NOMO-1 (cell line): ENCODE results near the gene EFNA3.
A peak's percentile ranks its signal among the peaks of the same experiment; 100 is the strongest.

ENCODE experiments used
- DNase-seq, 2 experiments: peaks; one replicate each; lab custom pipeline; 2025; ENCODE audit not compliant: unreplicated experiment in 2 of 2; lab: John Stamatoyannopoulos, UW

Gene EFNA3

GRCh38 chr1:155066777-155067176 lies 11.9 kb upstream of the EFNA3 start:
- DNase-seq: no peak

GRCh38 chr1:155068599-155068998 lies 10.0 kb upstream of the EFNA3 start:
- no peak for DNase-seq

DNA sequence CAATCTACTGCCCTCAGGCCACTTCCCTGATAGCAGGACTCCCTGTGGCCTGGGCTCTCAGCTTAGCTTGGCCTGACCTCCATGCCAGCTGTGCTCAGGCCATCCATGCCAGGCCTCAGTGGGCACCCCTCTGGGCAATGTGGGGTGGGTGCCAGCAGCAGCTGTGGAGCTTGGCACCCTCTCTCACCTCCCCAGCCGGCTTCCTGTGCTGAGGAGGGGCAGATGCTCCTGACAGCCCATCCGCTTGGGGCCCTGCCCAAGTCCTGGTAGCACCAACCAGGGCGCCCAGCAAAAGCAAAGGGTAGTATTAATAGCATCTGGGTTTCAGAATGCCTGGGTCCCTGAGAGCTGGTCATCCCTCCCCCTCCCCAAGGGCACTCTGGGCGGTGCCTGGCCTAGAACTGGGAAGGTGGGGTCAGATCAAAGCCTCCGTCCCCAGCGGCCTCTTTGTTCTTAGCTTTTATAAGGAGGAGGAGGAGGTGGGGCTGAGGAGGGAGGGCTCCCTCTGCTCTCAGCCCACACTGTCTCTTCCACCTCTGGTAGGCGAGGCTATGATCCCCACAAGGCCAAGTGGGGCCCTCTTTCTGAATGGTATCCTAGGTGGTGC lies 9.0 kb upstream of the EFNA3 start:
- DNase-seq: no peak

GRCh38 chr1:155070158-155070621 lies 8.4 kb upstream of the EFNA3 start:
- no peak for DNase-seq

DNA sequence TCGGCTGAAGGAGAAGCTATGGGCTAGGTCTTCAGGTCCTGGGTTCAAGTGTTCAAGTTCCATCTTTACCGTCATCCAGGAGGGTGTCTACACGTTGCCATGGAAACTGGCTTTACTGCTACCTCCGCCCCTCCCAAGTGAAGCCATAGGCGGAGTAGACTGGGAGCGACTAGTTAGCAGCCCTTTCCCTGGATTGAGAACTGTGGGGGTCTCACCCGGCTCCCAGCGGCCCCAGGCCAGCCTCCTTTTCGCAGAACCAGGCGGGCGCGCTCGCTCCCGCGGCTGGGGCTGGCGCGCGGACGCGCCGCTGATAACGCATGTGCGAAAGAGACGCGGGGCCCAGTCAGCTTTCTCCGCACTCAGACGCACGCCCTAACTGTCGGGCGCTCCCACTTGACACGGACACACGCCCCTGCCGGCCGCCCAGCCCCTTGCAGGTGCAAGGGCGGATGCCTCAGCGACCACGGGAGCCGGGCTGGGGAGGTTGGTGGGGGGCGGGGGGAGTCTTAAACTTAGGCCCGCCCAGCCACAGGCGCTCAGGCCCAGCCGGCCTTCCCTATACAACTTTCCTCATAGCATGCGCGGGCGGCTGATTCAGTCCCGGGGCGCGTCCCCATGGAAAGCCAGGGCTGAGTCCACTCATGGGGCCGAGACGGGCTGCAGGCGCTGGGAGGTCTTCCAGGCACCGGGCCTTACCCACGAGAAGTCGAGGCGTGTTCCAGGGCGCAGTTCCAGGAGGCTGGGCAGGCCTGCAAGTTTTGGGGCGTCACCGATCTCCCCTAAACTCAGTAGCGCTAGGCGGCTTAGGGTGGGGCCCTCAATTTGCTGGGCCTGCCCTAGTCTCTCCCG lies 7.7 kb upstream of the EFNA3 start:
- DNase-seq: peak; percentile 77 to 83

DNA sequence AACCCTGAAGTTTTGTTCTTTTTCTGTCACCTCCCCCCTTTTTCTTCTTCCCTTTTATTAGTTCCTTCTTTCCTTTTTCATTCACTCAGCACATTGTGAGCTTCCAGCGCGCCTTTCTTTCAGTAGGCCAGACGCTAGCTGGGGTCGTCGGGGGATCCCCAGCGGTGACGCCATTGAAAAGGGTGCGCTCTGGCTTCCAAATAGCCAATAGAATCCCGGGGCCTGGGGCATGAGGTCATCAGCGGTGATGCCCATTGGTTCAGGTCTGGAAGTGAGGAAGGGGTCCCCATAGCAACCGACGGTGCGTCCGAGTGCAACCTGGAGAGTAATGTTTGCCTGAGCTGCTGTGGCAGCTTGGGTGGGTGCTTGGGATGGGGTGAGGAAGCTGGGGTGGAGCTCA lies 6.9 kb upstream of the EFNA3 start:
- DNase-seq: peak in 1 of 2 experiments; percentile 24

- DNase-seq: no peak
Measured at GRCh38 chr1:155072531-155073289, 5.9 kb upstream of the EFNA3 start.

- DNase-seq: no peak
Measured at GRCh38 chr1:155073377-155074242, 5.0 kb upstream of the EFNA3 start.

DNA sequence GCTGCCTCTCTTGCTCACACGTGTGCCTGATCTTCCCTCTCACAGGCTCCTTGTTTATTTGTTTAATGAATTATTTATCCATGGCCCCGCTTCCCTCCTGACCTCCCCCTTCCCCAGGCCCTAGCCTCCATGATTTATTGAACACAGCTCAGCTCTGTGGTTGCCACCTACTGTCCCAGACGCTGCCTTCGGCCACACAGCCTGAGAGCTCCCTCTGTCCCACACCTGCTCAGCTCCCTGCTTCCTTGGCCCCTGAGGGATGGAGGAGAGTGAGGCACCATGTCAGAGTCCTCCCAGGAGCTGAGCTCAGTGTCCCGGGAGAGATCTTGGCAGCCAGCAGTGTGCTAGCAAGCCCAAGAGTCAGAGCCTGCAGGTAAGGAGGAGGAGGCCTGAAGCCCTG lies 3.1 kb upstream of the EFNA3 start:
- no peak for DNase-seq

GRCh38 chr1:155076371-155076770 lies 2.3 kb upstream of the EFNA3 start:
- no peak for DNase-seq

DNA sequence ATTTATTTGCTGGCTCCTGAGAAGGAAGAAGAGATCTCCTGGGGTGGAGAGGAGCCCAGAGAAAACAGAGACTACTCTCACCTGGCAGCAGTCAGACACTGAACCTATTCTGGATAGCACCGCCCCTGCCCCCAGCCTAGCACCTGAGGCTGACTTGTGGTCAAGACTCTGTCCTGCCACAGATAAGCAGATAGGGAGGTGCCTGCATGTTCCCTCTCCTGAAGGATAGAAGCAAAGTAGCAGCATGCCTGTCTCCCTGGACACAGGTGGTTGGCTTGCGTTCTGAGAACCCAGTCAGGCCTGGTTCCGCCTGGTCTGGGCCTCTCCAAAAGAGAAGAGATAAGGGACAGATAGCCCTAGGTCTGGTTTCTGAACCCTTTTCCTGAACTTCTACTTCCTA lies 1.3 kb upstream of the EFNA3 start:
- DNase-seq: no peak

- no peak for DNase-seq
Measured at GRCh38 chr1:155077758-155078445, 735 bp upstream of the EFNA3 start.

- DNase-seq: no peak
Measured at GRCh38 chr1:155079210-155079486, 511 bp downstream of the EFNA3 start.

GRCh38 chr1:155079487-155080311 lies 1.1 kb downstream of the EFNA3 start:
- DNase-seq: no peak

- DNase-seq: no peak
Measured at GRCh38 chr1:155080312-155081228, 1.9 kb downstream of the EFNA3 start.

GRCh38 chr1:155081472-155082300 lies 3.0 kb downstream of the EFNA3 start:
- peak; percentile 20 to 26 for DNase-seq

- no peak for DNase-seq
Measured at GRCh38 chr1:155082301-155083051, 3.8 kb downstream of the EFNA3 start.
